Fibroblast of mammary gland (primary cell): ENCODE results near the gene SIX5.

Experiments
- DNase-seq: peaks from one replicate; pipeline ENCODE4 v3.0.0-alpha.2; 2010; ENCODE audit warnings: low read depth
- H3K4me3 ChIP-seq: 2 replicates; pipeline ENCODE4 v1.5.1; 2011; ENCODE audit warnings: low read depth, mild to moderate bottlenecking, low read length, moderate library complexity; ENCODE audit not compliant: control insufficient read depth
- TF ChIP-seq, protein P1 (sequence below): conservative IDR thresholded peaks from 2 replicates; pipeline ENCODE4 v1.5.1; 2011; ENCODE audit warnings: low read depth, low read length, inconsistent platforms; ENCODE audit not compliant: control insufficient read depth, insufficient read depth

Gene SIX5

DNA sequence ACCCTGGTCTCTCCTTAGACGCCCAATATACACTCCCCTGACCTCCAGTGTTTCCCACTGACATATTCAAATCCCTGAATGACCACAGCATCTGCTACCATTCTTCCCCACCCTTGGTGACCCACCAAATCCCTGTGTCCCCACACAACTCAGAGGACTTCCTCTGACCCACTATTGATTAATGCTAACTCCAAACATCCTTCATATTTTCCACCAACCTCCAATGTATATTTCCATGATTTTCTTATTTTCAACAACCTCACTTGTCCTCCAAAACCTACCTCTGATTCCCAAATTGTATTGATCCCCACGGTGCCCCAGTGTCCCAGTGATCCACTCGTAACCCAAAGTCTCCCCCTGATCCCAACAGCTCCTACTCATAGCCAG, 24.1 kb upstream of the SIX5 start:
- TF ChIP-seq, protein P1, sequence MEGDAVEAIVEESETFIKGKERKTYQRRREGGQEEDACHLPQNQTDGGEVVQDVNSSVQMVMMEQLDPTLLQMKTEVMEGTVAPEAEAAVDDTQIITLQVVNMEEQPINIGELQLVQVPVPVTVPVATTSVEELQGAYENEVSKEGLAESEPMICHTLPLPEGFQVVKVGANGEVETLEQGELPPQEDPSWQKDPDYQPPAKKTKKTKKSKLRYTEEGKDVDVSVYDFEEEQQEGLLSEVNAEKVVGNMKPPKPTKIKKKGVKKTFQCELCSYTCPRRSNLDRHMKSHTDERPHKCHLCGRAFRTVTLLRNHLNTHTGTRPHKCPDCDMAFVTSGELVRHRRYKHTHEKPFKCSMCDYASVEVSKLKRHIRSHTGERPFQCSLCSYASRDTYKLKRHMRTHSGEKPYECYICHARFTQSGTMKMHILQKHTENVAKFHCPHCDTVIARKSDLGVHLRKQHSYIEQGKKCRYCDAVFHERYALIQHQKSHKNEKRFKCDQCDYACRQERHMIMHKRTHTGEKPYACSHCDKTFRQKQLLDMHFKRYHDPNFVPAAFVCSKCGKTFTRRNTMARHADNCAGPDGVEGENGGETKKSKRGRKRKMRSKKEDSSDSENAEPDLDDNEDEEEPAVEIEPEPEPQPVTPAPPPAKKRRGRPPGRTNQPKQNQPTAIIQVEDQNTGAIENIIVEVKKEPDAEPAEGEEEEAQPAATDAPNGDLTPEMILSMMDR = no peak
- DNase-seq = no peak
- peak overlapping the region; percentile 13 for H3K4me3 ChIP-seq

DNA sequence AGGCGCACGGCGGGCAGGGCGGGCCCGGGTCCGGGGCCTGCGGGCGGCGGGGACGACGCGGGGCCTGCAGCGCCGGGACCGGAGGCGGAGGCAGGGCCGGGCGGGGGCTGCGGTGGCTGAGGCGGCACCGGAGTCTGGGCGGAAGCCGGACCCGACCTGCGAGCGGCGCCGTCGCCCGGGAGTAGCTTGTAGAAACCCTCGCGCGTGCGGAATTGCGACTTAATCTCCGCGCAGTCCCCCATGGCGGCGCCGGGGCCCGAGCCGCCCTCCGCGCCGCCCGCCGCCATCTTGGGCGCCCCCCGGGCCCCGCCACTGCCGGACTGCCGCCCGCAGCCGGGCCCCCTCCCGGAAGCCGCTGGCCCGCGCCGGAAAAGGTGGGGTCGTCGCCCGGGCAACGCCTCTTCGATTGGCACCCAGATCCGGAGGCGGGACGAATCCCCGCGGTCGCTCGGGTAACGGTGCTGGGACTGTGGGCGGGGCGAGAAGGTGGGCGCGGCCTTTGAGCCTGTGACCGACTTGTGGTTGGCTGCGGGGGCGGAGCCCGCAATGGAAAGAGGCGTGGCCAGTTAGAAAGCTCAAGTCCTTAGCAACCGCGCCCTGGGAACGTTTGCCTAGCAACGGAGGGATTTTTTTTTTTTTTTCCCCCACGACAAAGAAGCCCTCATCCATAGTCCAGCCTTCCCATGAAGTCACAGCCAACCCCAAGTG, 23.6 kb upstream of the SIX5 start, which contains the start of gene DMWD:
Gene DMWD, minus strand, starts transcription at position 376 of the 708 bp plus-strand sequence. Its CDS starts 89 bp downstream, at position 287.
- H3K4me3 ChIP-seq = peak within 1 kb of the TSS; percentile 90
- peak; percentile 97 for DNase-seq
- TF ChIP-seq, protein P1 = no peak

DNA sequence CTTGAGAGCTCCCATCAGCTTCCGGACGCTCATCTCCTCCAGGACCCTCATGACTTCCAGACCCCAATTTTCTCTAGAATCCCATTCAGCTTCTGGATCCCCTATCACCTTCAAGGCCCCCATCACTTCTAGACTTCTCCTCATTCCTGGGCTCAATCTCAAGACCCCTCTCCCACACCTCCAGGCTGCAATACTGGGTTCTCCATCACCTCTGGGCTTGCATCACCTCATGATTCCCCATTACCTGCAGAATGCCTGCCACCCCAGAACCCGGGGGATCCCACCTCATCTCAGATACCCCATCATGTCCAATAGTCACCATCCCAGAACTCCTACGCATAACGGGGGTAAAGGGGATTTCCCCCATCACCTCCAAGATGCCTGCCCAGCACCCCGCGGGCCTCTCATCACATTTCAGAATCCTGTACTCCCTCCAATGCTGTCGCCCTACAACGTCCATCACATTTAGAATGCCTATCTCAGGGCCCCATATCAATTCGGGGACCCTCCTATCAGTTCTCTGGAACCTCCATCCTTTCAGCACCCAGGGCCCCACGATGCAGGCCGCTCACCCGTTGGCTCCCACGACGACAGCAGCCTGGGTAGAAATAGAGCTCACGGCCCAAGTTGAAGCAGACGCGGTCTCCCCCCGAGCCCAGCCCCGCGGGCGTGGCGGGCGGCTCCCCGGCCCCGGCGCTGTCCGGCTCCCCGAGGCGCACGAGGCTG, 22.9 kb upstream of the SIX5 start:
- DNase-seq = no peak
- H3K4me3 ChIP-seq = peak overlapping the region; percentile 90
- TF ChIP-seq, protein P1 = no peak

DNA sequence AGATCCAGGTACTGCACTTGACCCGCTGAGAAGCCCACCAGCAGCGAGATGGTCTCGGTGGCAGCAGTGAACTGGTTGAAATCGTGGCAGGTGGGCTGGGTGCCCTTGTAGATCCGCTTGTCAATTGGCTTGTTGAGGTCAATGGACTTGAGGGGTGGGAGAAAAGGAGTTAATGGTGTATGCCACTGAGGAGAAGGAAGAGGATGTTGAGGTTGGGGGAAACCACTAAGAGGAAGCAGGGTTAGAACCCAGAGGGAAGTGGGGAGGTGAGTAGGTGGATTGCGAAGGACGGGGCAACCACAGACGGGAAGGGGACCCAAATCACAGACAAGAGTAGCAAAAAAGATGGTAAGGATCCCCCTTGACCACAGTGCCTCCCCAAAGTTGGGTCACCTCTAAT, 21.9 kb upstream of the SIX5 start:
- DNase-seq = no peak
- TF ChIP-seq, protein P1 = no peak
- H3K4me3 ChIP-seq = peak overlapping the region; percentile 90

DNA sequence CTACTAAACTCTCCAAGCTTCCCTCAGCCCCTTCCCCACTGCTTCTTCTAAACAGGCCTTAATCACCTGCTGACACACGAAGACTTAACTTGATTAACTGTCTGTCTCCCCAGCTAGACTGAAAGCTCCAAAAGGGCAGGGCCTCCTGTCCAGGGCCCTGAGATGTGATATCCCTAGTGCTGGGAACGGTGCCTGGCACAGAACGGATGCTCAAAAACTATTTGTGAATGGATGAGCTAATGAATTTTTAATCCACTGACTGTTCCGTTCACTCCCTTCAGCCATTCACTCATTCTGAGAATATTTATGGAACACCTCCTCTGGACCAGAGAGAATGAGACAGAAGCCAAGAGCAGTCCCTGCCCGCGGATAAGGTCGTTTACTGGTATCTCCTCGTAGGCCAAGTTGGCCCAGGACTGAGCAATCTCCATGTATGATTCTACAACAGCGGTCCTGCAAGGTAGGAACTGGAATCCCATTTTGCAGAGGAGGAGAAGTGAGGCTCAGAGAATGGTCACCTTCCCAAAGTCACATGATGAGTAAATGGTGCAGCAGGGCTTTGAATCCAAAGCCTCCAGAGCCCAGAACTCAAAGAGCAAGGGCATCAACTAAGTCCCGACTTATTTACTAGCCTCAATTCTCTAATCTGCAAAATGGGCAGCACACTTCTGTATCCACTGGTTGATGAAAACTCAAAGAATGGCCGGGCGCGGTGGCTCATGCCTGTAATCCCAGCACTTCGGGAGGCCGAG, 20.2 kb upstream of the SIX5 start:
- TF ChIP-seq, protein P1 = no peak
- DNase-seq = no peak
- no peak overlapping the region for H3K4me3 ChIP-seq

DNA sequence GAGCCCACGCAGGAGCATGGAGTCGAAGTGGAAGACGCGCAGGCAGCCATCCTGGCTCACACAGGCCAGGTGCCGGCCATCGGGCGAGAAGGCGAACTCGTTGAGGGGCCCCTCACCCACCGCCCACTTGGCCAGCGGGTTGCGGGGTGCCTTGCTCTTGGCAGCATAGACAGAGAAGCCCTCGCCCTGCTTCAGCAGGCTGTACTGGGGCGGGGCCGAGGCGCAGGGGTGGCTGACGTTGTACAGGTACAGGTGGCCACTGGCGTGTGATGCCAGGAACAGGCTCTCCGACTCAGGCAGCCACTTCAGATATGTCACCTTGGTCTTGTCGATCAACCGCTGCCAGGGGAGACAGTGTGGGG, 17.5 kb upstream of the SIX5 start:
- TF ChIP-seq, protein P1 = no peak
- no peak overlapping the region for H3K4me3 ChIP-seq
- DNase-seq = no peak
